HCT116 (cell line): ENCODE measurements around the gene ALDH8A1. TPM values are rescaled to one million over a fixed set of nuclear protein-coding genes. Genes with fewer than 3 reads are reported as not detected.

Experiments used
- ATAC-seq: fragments of 200-7000 bp; cut with Tn5 transposase; 2 replicates; pipeline ENCODE4 v1.9.1; 2020; ENCODE audit warnings: mild to moderate bottlenecking, moderate library complexity
- BruUV-seq: library from RNA; stranded (reverse); fragments of 400-500 nt; replicated peaks from 2 replicates; lab custom pipeline; 2021; lab: Mats Ljungman, UMichigan
- CTCF ChIA-PET: fragments of 300-600 bp; sonication (Branson Sonifier 250); formaldehyde crosslinking; loops from one replicate; lab custom pipeline; 2021; ENCODE audit warnings: antibody characterized with exemption; lab: Charles Lee
- POLR2A ChIA-PET: fragments of 300-600, 350-600 bp; sonication (Branson Sonifier 250); formaldehyde crosslinking; loops from one replicate; lab custom pipeline; 2021; ENCODE audit warnings: antibody characterized with exemption; lab: Charles Lee
- RAD21 ChIA-PET, 2 experiments: fragments of 300-600 bp; sonication (Branson Sonifier 250); formaldehyde crosslinking; loops; one replicate each; lab custom pipeline; 2023; ENCODE audit warnings: low total read pairs in 2 of 2; ENCODE audit not compliant: uncharacterized antibody in 2 of 2, unreplicated experiment in 2 of 2, low non-redundant PET in 1 of 2; lab: Charles Lee
- DNase-seq: peaks from one replicate; pipeline ENCODE4 v3.0.0-alpha.2; 2010; ENCODE audit warnings: low read depth, low spot score
- H2AFZ ChIP-seq: fragments of 200-600 bp; shearing (Covaris generic), sonication (generic); 2 replicates; pipeline ENCODE4 v1.6.1; 2017; ENCODE audit warnings: low read depth, mixed run types, mixed read lengths, antibody characterized with exemption, low read length; ENCODE audit not compliant: poor library complexity, severe bottlenecking
- H3K27ac ChIP-seq: 2 replicates; pipeline ENCODE4 v1.5.1; 2012; ENCODE audit warnings: low read depth, low read length
- H3K27me3 ChIP-seq: fragments of 200-600 bp; sonication (generic); 2 replicates; pipeline ENCODE4 v1.6.1; 2016; ENCODE audit warnings: mixed run types, low read length, mixed read lengths; ENCODE audit not compliant: insufficient read depth
- H3K36me3 ChIP-seq, 2 experiments: fragments of 200-500 bp in 1 of 2; fragments of 200-600 bp in 1 of 2; sonication (Bioruptor generic) in 1 of 2; sonication (generic) in 1 of 2; 2 replicates each; pipeline versions ENCODE4 v1.5.1 to v1.6.1; 2014 to 2016; ENCODE audit warnings: low read length in 2 of 2, inconsistent platforms in 1 of 2, mixed read lengths in 1 of 2, mixed run types in 1 of 2; ENCODE audit not compliant: insufficient read depth in 2 of 2, control insufficient read depth in 1 of 2
- H3K4me1 ChIP-seq, 2 experiments: fragments of 200-600 bp in 1 of 2; sonication (generic) in 1 of 2; 2 replicates each; pipeline versions ENCODE4 v1.5.1 to v1.6.1; 2012 to 2017; ENCODE audit warnings: low read length in 2 of 2, inconsistent platforms in 1 of 2, mild to moderate bottlenecking in 1 of 2, mixed read lengths in 1 of 2, mixed run types in 1 of 2, moderate library complexity in 1 of 2; ENCODE audit not compliant: insufficient read depth in 2 of 2, control insufficient read depth in 1 of 2
- H3K4me2 ChIP-seq: fragments of 200-600 bp; sonication (generic); 2 replicates; pipeline ENCODE4 v1.6.1; 2017; ENCODE audit warnings: mixed run types, low read length, mixed read lengths
- H3K4me3 ChIP-seq, 2 experiments: fragments of 200-600 bp in 1 of 2; sonication (generic) in 1 of 2; replicated peaks in 1 of 2; 2 replicates each; pipeline ENCODE4 v1.5.1; 2011 to 2016; ENCODE audit warnings: low read length in 2 of 2, control low read depth in 1 of 2, low read depth in 1 of 2, mild to moderate bottlenecking in 1 of 2, mixed read lengths in 1 of 2, mixed run types in 1 of 2
- H3K79me2 ChIP-seq: fragments of 200-600 bp; sonication (generic); 2 replicates; pipeline ENCODE4 v1.6.1; 2017; ENCODE audit warnings: mild to moderate bottlenecking, mixed run types, low read length, moderate library complexity, mixed read lengths; ENCODE audit not compliant: insufficient read depth
- H3K9ac ChIP-seq: fragments of 200-600 bp; sonication (generic); 2 replicates; pipeline ENCODE4 v1.6.1; 2016; ENCODE audit warnings: low read length, mixed read lengths
- H3K9me2 ChIP-seq: fragments of 200-600 bp; sonication (generic), shearing (Covaris generic); 2 replicates; pipeline ENCODE4 v1.6.1; 2017; ENCODE audit warnings: mixed run types, mild to moderate bottlenecking, moderate library complexity; ENCODE audit not compliant: insufficient read depth
- H3K9me3 ChIP-seq, 2 experiments: fragments of 200-500 bp in 1 of 2; fragments of 200-600 bp in 1 of 2; sonication (Bioruptor generic) in 1 of 2; sonication (generic) in 1 of 2; 2 replicates each; pipeline ENCODE4 v1.6.1; 2014 to 2017; ENCODE audit warnings: low read length in 2 of 2, mixed read lengths in 2 of 2, inconsistent platforms in 1 of 2, low read depth in 1 of 2, mild to moderate bottlenecking in 1 of 2, mixed run types in 1 of 2, moderate library complexity in 1 of 2; ENCODE audit not compliant: control insufficient read depth in 1 of 2, insufficient read depth in 1 of 2
- H4K20me1 ChIP-seq: fragments of 200-600 bp; sonication (generic), shearing (Covaris generic); 2 replicates; pipeline ENCODE4 v1.6.1; 2017; ENCODE audit warnings: mixed run types, mild to moderate bottlenecking, moderate library complexity; ENCODE audit not compliant: insufficient read depth
- CEBPB ChIP-seq: IDR thresholded peaks from 2 replicates; pipeline ENCODE4 v1.6.1; 2012; ENCODE audit warnings: low read depth
- EZH2 ChIP-seq: fragments of 200-600 bp; sonication (generic); IDR thresholded peaks from 2 replicates; pipeline ENCODE4 v1.6.1; 2017; ENCODE audit warnings: antibody characterized with exemption, mixed run types
- EZH2phosphoT487 ChIP-seq: fragments of 200-600 bp; IDR thresholded peaks from 2 replicates; pipeline ENCODE4 v1.6.1; 2018; ENCODE audit warnings: antibody characterized with exemption, borderline replicate concordance
- FOSL1 ChIP-seq: IDR thresholded peaks from 2 replicates; pipeline ENCODE4 v1.6.1; 2012; ENCODE audit warnings: low read depth
- JUND ChIP-seq: IDR thresholded peaks from 2 replicates; pipeline ENCODE4 v1.6.1; 2012
- POLR2A ChIP-seq: IDR thresholded peaks from 2 replicates; pipeline ENCODE4 v1.7.0; 2011; ENCODE audit warnings: borderline replicate concordance; ENCODE audit not compliant: insufficient read depth, insufficient read length; ENCODE audit errors: extremely low read depth
- POLR2AphosphoS5 ChIP-seq: IDR thresholded peaks from 2 replicates; pipeline ENCODE4 v1.6.1; 2011; ENCODE audit warnings: mild to moderate bottlenecking, low read depth, low read length, moderate library complexity
- SIN3A ChIP-seq: IDR thresholded peaks from 2 replicates; pipeline ENCODE4 v1.6.1; 2012; ENCODE audit warnings: low read depth
- SP1 ChIP-seq: IDR thresholded peaks from 2 replicates; pipeline ENCODE4 v1.6.1; 2012; ENCODE audit warnings: low read depth
- SRF ChIP-seq: IDR thresholded peaks from 2 replicates; pipeline ENCODE4 v1.6.1; 2012; ENCODE audit warnings: low read depth
- YY1 ChIP-seq: IDR thresholded peaks from 2 replicates; pipeline ENCODE4 v1.6.1; 2011; ENCODE audit warnings: low read length, low read depth, moderate library complexity, mild to moderate bottlenecking; ENCODE audit not compliant: insufficient replicate concordance; ENCODE audit errors: extremely low read depth
- ZBTB33 ChIP-seq: IDR thresholded peaks from 2 replicates; pipeline ENCODE4 v1.6.1; 2011; ENCODE audit warnings: mild to moderate bottlenecking, low read length, moderate library complexity; ENCODE audit not compliant: insufficient replicate concordance; ENCODE audit errors: extremely low read depth
- ZNF274 ChIP-seq: fragments of 200-500 bp; sonication (Bioruptor generic); IDR thresholded peaks from 2 replicates; pipeline ENCODE4 v1.6.1; 2014; ENCODE audit warnings: mild to moderate bottlenecking, low read depth, low read length, inconsistent platforms
- intact Hi-C: fragments of 100-400 bp; cut with micrococcal nuclease; formaldehyde crosslinking; loops from 2 replicates; pipeline ENCODE4 v1.10.0; 2022
- total RNA-seq: library from RNA; stranded (reverse); gene quantifications from one replicate; pipeline ENCODE4 v1.2.1, GENCODE V29; 2021; ENCODE audit not compliant: unreplicated experiment
- TF ChIP-seq, protein P1 (sequence below): IDR thresholded peaks from 2 replicates; pipeline ENCODE4 v1.6.1; 2012
- TF ChIP-seq, protein P2 (sequence below): IDR thresholded peaks from 2 replicates; pipeline ENCODE4 v1.6.1; 2012; ENCODE audit warnings: low read depth

Gene ALDH8A1
- total RNA-seq, 1 experiment from 2014 or later = 1.4 TPM

- Histone ChIP-seq H3K27ac (no peak overlapping the region), H3K4me1 (no peaks in the 10 kb centered on the region), H3K9me2 (no peaks in the 10 kb centered on the region), H2AFZ (no peak overlapping the region), H3K79me2 (no peaks in the 10 kb centered on the region; the same call in 1 of the 2 replicates), H3K36me3 (no peaks in the 10 kb centered on the region; a peak in 1 of 4 replicates), H3K4me2 (no peak overlapping the region), H3K9ac (no peak overlapping the region), H3K27me3 (no peaks in the 10 kb centered on the region), H4K20me1 (no peaks in the 10 kb centered on the region), H3K4me3 (no peak overlapping the region), H3K9me3 (no peaks in the 10 kb centered on the region)
- ChIA-PET POLR2A (no interaction called here), CTCF (no interaction called here), RAD21 (no interaction called here)
- intact Hi-C loops = no loop called here
- no TSS peak for BruUV-seq
- TF ChIP-seq, protein P1, sequence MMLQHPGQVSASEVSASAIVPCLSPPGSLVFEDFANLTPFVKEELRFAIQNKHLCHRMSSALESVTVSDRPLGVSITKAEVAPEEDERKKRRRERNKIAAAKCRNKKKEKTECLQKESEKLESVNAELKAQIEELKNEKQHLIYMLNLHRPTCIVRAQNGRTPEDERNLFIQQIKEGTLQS = no peak
- no peak for TF ChIP-seq POLR2A
- TF ChIP-seq SIN3A = no peak
- TF ChIP-seq, protein P2, sequence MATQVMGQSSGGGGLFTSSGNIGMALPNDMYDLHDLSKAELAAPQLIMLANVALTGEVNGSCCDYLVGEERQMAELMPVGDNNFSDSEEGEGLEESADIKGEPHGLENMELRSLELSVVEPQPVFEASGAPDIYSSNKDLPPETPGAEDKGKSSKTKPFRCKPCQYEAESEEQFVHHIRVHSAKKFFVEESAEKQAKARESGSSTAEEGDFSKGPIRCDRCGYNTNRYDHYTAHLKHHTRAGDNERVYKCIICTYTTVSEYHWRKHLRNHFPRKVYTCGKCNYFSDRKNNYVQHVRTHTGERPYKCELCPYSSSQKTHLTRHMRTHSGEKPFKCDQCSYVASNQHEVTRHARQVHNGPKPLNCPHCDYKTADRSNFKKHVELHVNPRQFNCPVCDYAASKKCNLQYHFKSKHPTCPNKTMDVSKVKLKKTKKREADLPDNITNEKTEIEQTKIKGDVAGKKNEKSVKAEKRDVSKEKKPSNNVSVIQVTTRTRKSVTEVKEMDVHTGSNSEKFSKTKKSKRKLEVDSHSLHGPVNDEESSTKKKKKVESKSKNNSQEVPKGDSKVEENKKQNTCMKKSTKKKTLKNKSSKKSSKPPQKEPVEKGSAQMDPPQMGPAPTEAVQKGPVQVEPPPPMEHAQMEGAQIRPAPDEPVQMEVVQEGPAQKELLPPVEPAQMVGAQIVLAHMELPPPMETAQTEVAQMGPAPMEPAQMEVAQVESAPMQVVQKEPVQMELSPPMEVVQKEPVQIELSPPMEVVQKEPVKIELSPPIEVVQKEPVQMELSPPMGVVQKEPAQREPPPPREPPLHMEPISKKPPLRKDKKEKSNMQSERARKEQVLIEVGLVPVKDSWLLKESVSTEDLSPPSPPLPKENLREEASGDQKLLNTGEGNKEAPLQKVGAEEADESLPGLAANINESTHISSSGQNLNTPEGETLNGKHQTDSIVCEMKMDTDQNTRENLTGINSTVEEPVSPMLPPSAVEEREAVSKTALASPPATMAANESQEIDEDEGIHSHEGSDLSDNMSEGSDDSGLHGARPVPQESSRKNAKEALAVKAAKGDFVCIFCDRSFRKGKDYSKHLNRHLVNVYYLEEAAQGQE = no peak
- no peak for TF ChIP-seq SP1
- no peak for TF ChIP-seq YY1
- TF ChIP-seq SRF = no peak
- TF ChIP-seq ZNF274 = no peak
- TF ChIP-seq POLR2AphosphoS5 = no peak
- no peak for TF ChIP-seq ZBTB33
- no peak for TF ChIP-seq EZH2
- no peak for TF ChIP-seq FOSL1
- no peak for TF ChIP-seq JUND
- no peak for TF ChIP-seq CEBPB
- TF ChIP-seq EZH2phosphoT487 = no peak
- no peak for DNase-seq
- ATAC-seq = no peak
Measured at GRCh38 chr6:134967711-134968110, 17.8 kb upstream of the ALDH8A1 start.
